WTC11 (cell line): ENCODE results near the gene NCF2. TPM values are rescaled to one million over a fixed set of nuclear protein-coding genes. Genes with fewer than 3 reads are reported as not detected.

Experiments
- ATAC-seq: fragments of 200-7000 bp; cut with Tn5 transposase; 2 replicates; pipeline ENCODE4 v1.10.0; 2021; ENCODE audit warnings: mild to moderate bottlenecking, moderate library complexity
- CTCF ChIA-PET: fragments of 300-600 bp; sonication (Branson Sonifier 250); formaldehyde crosslinking; loops from one replicate; lab custom pipeline; 2021; ENCODE audit warnings: antibody characterized with exemption; lab: Charles Lee
- POLR2A ChIA-PET: fragments of 350-600 bp; sonication (Branson Sonifier 250); formaldehyde crosslinking; loops from one replicate; lab custom pipeline; 2021; ENCODE audit warnings: antibody characterized with exemption; lab: Charles Lee
- DNase-seq: peaks from one replicate; pipeline ENCODE4 v3.0.0; 2021; ENCODE audit warnings: low spot score
- H3K27ac Mint-ChIP-seq: 2 replicates; pipeline ENCODE4 v1.8.0; 2021; ENCODE audit warnings: mixed read lengths
- H3K27me3 Mint-ChIP-seq: 2 replicates; pipeline ENCODE4 v1.8.0; 2021; ENCODE audit warnings: low read depth, mild to moderate bottlenecking, moderate library complexity, mixed read lengths
- H3K36me3 Mint-ChIP-seq: 2 replicates; pipeline ENCODE4 v1.8.0; 2021; ENCODE audit warnings: mixed read lengths
- H3K4me1 Mint-ChIP-seq: 2 replicates; pipeline ENCODE4 v1.8.0; 2022; ENCODE audit warnings: mixed read lengths
- H3K4me3 Mint-ChIP-seq: 2 replicates; pipeline ENCODE4 v1.8.0; 2021; ENCODE audit warnings: mild to moderate bottlenecking, moderate library complexity, mixed read lengths
- H3K9me3 Mint-ChIP-seq: 2 replicates; pipeline ENCODE4 v1.8.0; 2021; ENCODE audit warnings: mixed read lengths
- AFF4 ChIP-seq: sonication (generic); formaldehyde crosslinking; IDR thresholded peaks from 2 replicates; pipeline ENCODE4 v1.8.1; 2023; ENCODE audit warnings: mild to moderate bottlenecking, missing genetic modification reagents, borderline replicate concordance
- E2F1 ChIP-seq: sonication (generic); formaldehyde crosslinking; IDR thresholded peaks from 2 replicates; pipeline ENCODE4 v1.8.0; 2022; ENCODE audit warnings: mild to moderate bottlenecking, missing genetic modification reagents
- ESRRA ChIP-seq: sonication (generic); formaldehyde crosslinking; IDR thresholded peaks from 2 replicates; pipeline ENCODE4 v1.8.1; 2022; ENCODE audit warnings: mild to moderate bottlenecking, missing genetic modification reagents, borderline replicate concordance
- ETV6 ChIP-seq: sonication (generic); formaldehyde crosslinking; IDR thresholded peaks from 2 replicates; pipeline ENCODE4 v1.8.1; 2022; ENCODE audit warnings: mild to moderate bottlenecking, missing genetic modification reagents
- JAZF1 ChIP-seq: fragments of 250-450 bp; sonication (Bioruptor Pico); IDR thresholded peaks from 2 replicates; pipeline ENCODE4 v1.9.0; 2021; ENCODE audit warnings: moderate library complexity, mild to moderate bottlenecking, inconsistent platforms
- KAT7 ChIP-seq: sonication (generic); formaldehyde crosslinking; IDR thresholded peaks from 2 replicates; pipeline ENCODE4 v1.8.1; 2023; ENCODE audit warnings: missing genetic modification reagents, mild to moderate bottlenecking, borderline replicate concordance
- MXD4 ChIP-seq: fragments of 250-450 bp; sonication (Bioruptor Pico); IDR thresholded peaks from 2 replicates; pipeline ENCODE4 v1.8.0; 2021; ENCODE audit warnings: mild to moderate bottlenecking, moderate library complexity, borderline replicate concordance
- NR1H2 ChIP-seq: sonication (generic); formaldehyde crosslinking; IDR thresholded peaks from 2 replicates; pipeline ENCODE4 v1.9.0; 2021; ENCODE audit warnings: mild to moderate bottlenecking, moderate library complexity, missing genetic modification reagents
- SP1 ChIP-seq: sonication (generic); formaldehyde crosslinking; conservative IDR thresholded peaks from 2 replicates; pipeline ENCODE4 v1.8.1; 2022; ENCODE audit warnings: missing genetic modification reagents
- USF2 ChIP-seq: sonication (generic); formaldehyde crosslinking; IDR thresholded peaks from 2 replicates; pipeline ENCODE4 v1.8.1; 2023; ENCODE audit warnings: mild to moderate bottlenecking, missing genetic modification reagents, moderate library complexity
- ZNF317 ChIP-seq: sonication (generic); formaldehyde crosslinking; IDR thresholded peaks from 2 replicates; pipeline ENCODE4 v1.8.1; 2023; ENCODE audit warnings: low read depth, mild to moderate bottlenecking, moderate library complexity, missing genetic modification reagents, borderline replicate concordance
- ZNF532 ChIP-seq: fragments of 250-450 bp; sonication (Bioruptor Pico); IDR thresholded peaks from 2 replicates; pipeline ENCODE4 v1.9.0; 2021; ENCODE audit warnings: mild to moderate bottlenecking, borderline replicate concordance
- total RNA-seq: library from RNA; stranded (reverse); gene quantifications from 3 replicates; pipeline ENCODE4 v1.2.3, GENCODE V29; 2021

The NCF2 gene
- total RNA-seq, 1 experiment from 2014 or later, result 0.52 TPM

GRCh38 chr1:183632964-183633363, 42.7 kb upstream of the NCF2 start (continued):
- TF ChIP-seq AFF4 (CRISPR knock-in tag) (no peak), ZNF532 (CRISPR knock-in tag) (no peak)

- ATAC-seq, result no peak
- H3K36me3 Mint-ChIP-seq, result peaks cover 27% of the 10 kb centered on the region
- ChIA-PET CTCF (interaction anchor here (3.3 kb wide), 1 partner anchor 53 kb away, joined by 13 read pairs; no protein-coding TSS in a partner anchor), POLR2A (no interaction called here)
- DNase-seq, result no peak
- H3K4me3 Mint-ChIP-seq, result peak overlapping the region; percentile 9; the same call in 1 of the 2 replicates
- H3K4me1 Mint-ChIP-seq, result peaks cover 36% of the 10 kb centered on the region
- no peak overlapping the region for H3K27ac Mint-ChIP-seq
- H3K27me3 Mint-ChIP-seq, result peaks cover 13% of the 10 kb centered on the region
- H3K9me3 Mint-ChIP-seq, result peaks cover 6% of the 10 kb centered on the region
- TF ChIP-seq AFF4 (CRISPR knock-in tag) (no peak), MXD4 (no peak), ESRRA (CRISPR knock-in tag) (no peak), ETV6 (CRISPR knock-in tag) (no peak), SP1 (no peak), JAZF1 (CRISPR knock-in tag) (no peak), ZNF317 (no peak), E2F1 (CRISPR knock-in tag) (no peak), KAT7 (CRISPR knock-in tag) (no peak), USF2 (CRISPR knock-in tag) (no peak), ZNF532 (CRISPR knock-in tag) (no peak), NR1H2 (no peak)
These were observed 41.9 kb upstream of the NCF2 start for GRCh38 chr1:183632114-183632513.
